H1 (cell line): Measurements from ENCODE around the gene FMNL2. TPM values are rescaled to one million over a fixed set of nuclear protein-coding genes. Genes with fewer than 3 reads are reported as not detected.

Source experiments
- CTCF ChIA-PET: fragments of 300-600 bp; sonication (Branson Sonifier 250); formaldehyde crosslinking; loops from one replicate; lab custom pipeline; 2021; ENCODE audit not compliant: partially characterized antibody; lab: Charles Lee
- POLR2A ChIA-PET: fragments of 300-600 bp; sonication (Branson Sonifier 250); formaldehyde crosslinking; loops from one replicate; lab custom pipeline; 2021; ENCODE audit warnings: inconsistent platforms; ENCODE audit not compliant: partially characterized antibody; lab: Charles Lee
- DNase-seq, 2 experiments: peaks; one replicate each; pipeline versions ENCODE4 v3.0.0 to v3.0.0-alpha.2; 2010 to 2022; ENCODE audit warnings: low spot score in 2 of 2, low read depth in 1 of 2, mixed read lengths in 1 of 2
- FAIRE-seq: peaks from 2 replicates; lab custom pipeline; 2011; peaks lifted over from hg19 to GRCh38; lab: Jason Lieb, UNC
- H2AFZ ChIP-seq: 2 replicates; pipeline ENCODE4 v1.8.1; 2012; ENCODE audit warnings: low read length, inconsistent platforms
- H2AK5ac ChIP-seq: 2 replicates; pipeline ENCODE4 v1.6.1; 2013; ENCODE audit warnings: low read depth, low read length
- H2BK120ac ChIP-seq: replicated peaks from 2 replicates; pipeline ENCODE3; 2013; ENCODE audit warnings: low read depth, low read length, inconsistent platforms
- H2BK12ac ChIP-seq: 2 replicates; pipeline ENCODE4 v1.6.1; 2013; ENCODE audit warnings: low read depth, low read length
- H2BK15ac ChIP-seq: 2 replicates; pipeline ENCODE4 v1.6.1; 2013; ENCODE audit warnings: low read length
- H2BK20ac ChIP-seq: 2 replicates; pipeline ENCODE4 v1.6.1; 2013; ENCODE audit warnings: low read length
- H2BK5ac ChIP-seq: 2 replicates; pipeline ENCODE4 v1.6.1; 2013; ENCODE audit warnings: low read depth, low read length
- H3K14ac ChIP-seq: 2 replicates; pipeline ENCODE4 v1.6.1; 2013; ENCODE audit warnings: inconsistent platforms; ENCODE audit not compliant: insufficient read length
- H3K18ac ChIP-seq: 2 replicates; pipeline ENCODE4 v1.6.1; 2013; ENCODE audit warnings: low read length; ENCODE audit errors: extremely low read depth
- H3K23ac ChIP-seq: 2 replicates; pipeline ENCODE4 v1.6.1; 2013; ENCODE audit warnings: inconsistent platforms; ENCODE audit not compliant: insufficient read length
- H3K23me2 ChIP-seq: 2 replicates; pipeline ENCODE4 v1.6.1; 2013; ENCODE audit warnings: low read depth, low read length
- H3K27ac ChIP-seq: 2 replicates; pipeline ENCODE4 v1.6.1; 2011; ENCODE audit warnings: low read depth, low read length, inconsistent platforms
- H3K27me3 ChIP-seq, 4 experiments: replicated peaks in 1 of 4; 1 replicate in 1 of 4; 2 replicates in 3 of 4; pipeline versions ENCODE4 v1.6.1 to v1.8.1; 2011 to 2013; ENCODE audit warnings: low read length in 3 of 4, mild to moderate bottlenecking in 3 of 4, inconsistent platforms in 2 of 4, mixed read lengths in 2 of 4, moderate library complexity in 1 of 4; ENCODE audit not compliant: control insufficient read depth in 3 of 4, insufficient read depth in 3 of 4; ENCODE audit errors: extremely low read depth in 1 of 4
- H3K36me3 ChIP-seq, 4 experiments: 2 replicates each; pipeline versions ENCODE4 v1.6.1 to v1.8.1; 2011 to 2013; ENCODE audit warnings: mild to moderate bottlenecking in 4 of 4, low read length in 3 of 4, moderate library complexity in 2 of 4, control low read depth in 1 of 4, inconsistent platforms in 1 of 4; ENCODE audit not compliant: insufficient read depth in 4 of 4, control insufficient read depth in 2 of 4
- H3K4ac ChIP-seq: replicated peaks from 2 replicates; pipeline ENCODE3; 2013; ENCODE audit warnings: low read length, low read depth, mixed read lengths, inconsistent platforms; ENCODE audit not compliant: insufficient read length
- H3K4me1 ChIP-seq, 4 experiments: replicated peaks in 1 of 4; 1 replicate in 1 of 4; 2 replicates in 3 of 4; pipeline versions ENCODE4 v1.6.1 to v1.8.1; 2011 to 2013; ENCODE audit warnings: low read length in 3 of 4, inconsistent platforms in 2 of 4, mixed read lengths in 1 of 4; ENCODE audit not compliant: insufficient read depth in 4 of 4, control insufficient read depth in 3 of 4
- H3K4me2 ChIP-seq, 2 experiments: 2 replicates each; pipeline versions ENCODE4 v1.6.1 to v1.8.1; 2011 to 2013; ENCODE audit warnings: low read depth in 2 of 2, low read length in 2 of 2, control low read depth in 1 of 2, inconsistent platforms in 1 of 2, mild to moderate bottlenecking in 1 of 2; ENCODE audit not compliant: insufficient read depth in 1 of 2
- H3K4me3 ChIP-seq, 4 experiments: fragments of 200-600, 300-600 bp in 1 of 4; sonication (generic), shearing (Covaris generic), sonication (Bioruptor Twin) in 1 of 4; 2 replicates each; pipeline versions ENCODE4 v1.5.1 to v1.8.1; 2011 to 2016; ENCODE audit warnings: low read length in 4 of 4, low read depth in 3 of 4, control low read depth in 2 of 4, inconsistent platforms in 2 of 4, mild to moderate bottlenecking in 2 of 4, mixed read lengths in 1 of 4, moderate library complexity in 1 of 4; ENCODE audit not compliant: insufficient read depth in 2 of 4; ENCODE audit errors: extremely low read depth in 1 of 4
- H3K56ac ChIP-seq: replicated peaks from 2 replicates; pipeline ENCODE3; 2013; ENCODE audit warnings: low read depth, mild to moderate bottlenecking, mixed read lengths, low read length, inconsistent platforms; ENCODE audit not compliant: insufficient read length
- H3K79me1 ChIP-seq: 2 replicates; pipeline ENCODE4 v1.6.1; 2013; ENCODE audit warnings: low read depth, low read length, control low read depth
- H3K79me2 ChIP-seq, 2 experiments: 2 replicates each; pipeline versions ENCODE4 v1.6.1 to v1.8.1; 2012 to 2013; ENCODE audit warnings: low read length in 2 of 2, mild to moderate bottlenecking in 2 of 2, inconsistent platforms in 1 of 2; ENCODE audit not compliant: insufficient read depth in 2 of 2, control insufficient read depth in 1 of 2
- H3K9ac ChIP-seq, 4 experiments: replicated peaks in 1 of 4; 1 replicate in 1 of 4; 2 replicates in 3 of 4; pipeline versions ENCODE4 v1.6.1 to v1.8.1; 2011 to 2013; ENCODE audit warnings: low read depth in 3 of 4, low read length in 3 of 4, control low read depth in 2 of 4, mild to moderate bottlenecking in 2 of 4, moderate library complexity in 2 of 4, inconsistent platforms in 1 of 4; ENCODE audit errors: extremely low read depth in 1 of 4
- H3K9me3 ChIP-seq, 2 experiments: 2 replicates each; pipeline versions ENCODE4 v1.6.1 to v1.8.1; 2012 to 2013; ENCODE audit warnings: mild to moderate bottlenecking in 2 of 2, moderate library complexity in 2 of 2, control low read depth in 1 of 2, inconsistent platforms in 1 of 2, low read depth in 1 of 2, low read length in 1 of 2, mixed read lengths in 1 of 2; ENCODE audit not compliant: insufficient read depth in 2 of 2
- H4K20me1 ChIP-seq, 2 experiments: replicated peaks in 1 of 2; 2 replicates each; pipeline versions ENCODE3 to v1.8.1; 2011 to 2013; ENCODE audit warnings: inconsistent platforms in 2 of 2, low read length in 2 of 2, mild to moderate bottlenecking in 1 of 2; ENCODE audit not compliant: insufficient read depth in 2 of 2, control insufficient read depth in 1 of 2
- H4K5ac ChIP-seq: 2 replicates; pipeline ENCODE4 v1.6.1; 2013; ENCODE audit warnings: low read length, low read depth, mixed read lengths, inconsistent platforms; ENCODE audit not compliant: insufficient read length
- H4K8ac ChIP-seq: 2 replicates; pipeline ENCODE4 v1.8.0; 2013; ENCODE audit warnings: mild to moderate bottlenecking, moderate library complexity, low read length, inconsistent platforms; ENCODE audit not compliant: insufficient read depth; ENCODE audit errors: extremely low read depth
- H4K91ac ChIP-seq: replicated peaks from 2 replicates; pipeline ENCODE3; 2013; ENCODE audit warnings: low read length, mixed read lengths, inconsistent platforms; ENCODE audit not compliant: insufficient read length
- CREB1 ChIP-seq: IDR thresholded peaks from 2 replicates; pipeline ENCODE4 v1.6.1; 2012; ENCODE audit warnings: inconsistent platforms
- CTCF ChIP-seq, 3 experiments: IDR thresholded peaks; 1 replicate in 2 of 3; 2 replicates in 1 of 3; pipeline versions ENCODE4 v1.5.1 to v1.6.1; 2011; ENCODE audit warnings: low read length in 3 of 3, mild to moderate bottlenecking in 3 of 3, inconsistent platforms in 2 of 3, low read depth in 1 of 3, moderate library complexity in 1 of 3; ENCODE audit not compliant: insufficient read depth in 1 of 3; ENCODE audit errors: control extremely low read depth in 1 of 3
- HDAC2 ChIP-seq, 2 experiments: fragments of 300-600 bp in 1 of 2; sonication (generic) in 1 of 2; IDR thresholded peaks; 2 replicates each; pipeline ENCODE4 v1.6.1; 2011 to 2012; ENCODE audit warnings: low read depth in 2 of 2, low read length in 2 of 2, mild to moderate bottlenecking in 2 of 2, moderate library complexity in 2 of 2, borderline replicate concordance in 1 of 2, inconsistent platforms in 1 of 2
- RAD21 ChIP-seq, 2 experiments: IDR thresholded peaks in 1 of 2; conservative IDR thresholded peaks in 1 of 2; 2 replicates each; pipeline ENCODE4 v1.6.1; 2011; ENCODE audit warnings: low read depth in 2 of 2, low read length in 2 of 2, improper control_type of control experiment in 1 of 2, inconsistent platforms in 1 of 2, mild to moderate bottlenecking in 1 of 2, moderate library complexity in 1 of 2
- WGBS, 2 experiments: shearing (Covaris generic) in 1 of 2; methylation state at CpG; one replicate each; pipeline versions ENCODE4 v1.1.6 to v1.1.7; 2013 to 2015; ENCODE audit warnings: low lambda C conversion rate in 2 of 2, mixed read lengths in 2 of 2, inconsistent platforms in 1 of 2, low coverage in 1 of 2, missing lambda C conversion rate in 1 of 2; ENCODE audit not compliant: insufficient replicate concordance in 2 of 2, insufficient coverage in 1 of 2, insufficient read length in 1 of 2; ENCODE audit errors: extremely low coverage in 1 of 2, missing lambda C conversion rate in 1 of 2; 5-methylcytosine and 5-hydroxymethylcytosine counted together
- polyA plus RNA-seq, 7 experiments: library from polyadenylated mRNA; depleted of rRNA in 3 of 7; stranded (reverse) in 5 of 7; unstranded in 2 of 7; fragments of >200 nt in 5 of 7; fragments of 200-250 nt in 2 of 7; gene quantifications; 1 replicate in 5 of 7; 2 replicates in 1 of 7; 4 replicates in 1 of 7; pipeline versions ENCODE4 v1.2.1 to v1.2.3, GENCODE V29; 2011 to 2013; ENCODE audit warnings: missing spikeins in 2 of 7, mixed read lengths in 2 of 7
- total RNA-seq: library from RNA; stranded (reverse); fragmentation: NEBNext Ultra II Directional; extraction: Animal tissue kit (Norgen Biotek cat#: 25700); gene quantifications from 2 replicates; pipeline ENCODE4 v1.2.1, GENCODE V29; 2021

The FMNL2 gene
- total and polyA plus RNA-seq, 2 of the 8 experiments (the other 6 are each of a cell fraction or from before 2014, with no cell fraction given): 15.5 to 45.1 TPM

DNA sequence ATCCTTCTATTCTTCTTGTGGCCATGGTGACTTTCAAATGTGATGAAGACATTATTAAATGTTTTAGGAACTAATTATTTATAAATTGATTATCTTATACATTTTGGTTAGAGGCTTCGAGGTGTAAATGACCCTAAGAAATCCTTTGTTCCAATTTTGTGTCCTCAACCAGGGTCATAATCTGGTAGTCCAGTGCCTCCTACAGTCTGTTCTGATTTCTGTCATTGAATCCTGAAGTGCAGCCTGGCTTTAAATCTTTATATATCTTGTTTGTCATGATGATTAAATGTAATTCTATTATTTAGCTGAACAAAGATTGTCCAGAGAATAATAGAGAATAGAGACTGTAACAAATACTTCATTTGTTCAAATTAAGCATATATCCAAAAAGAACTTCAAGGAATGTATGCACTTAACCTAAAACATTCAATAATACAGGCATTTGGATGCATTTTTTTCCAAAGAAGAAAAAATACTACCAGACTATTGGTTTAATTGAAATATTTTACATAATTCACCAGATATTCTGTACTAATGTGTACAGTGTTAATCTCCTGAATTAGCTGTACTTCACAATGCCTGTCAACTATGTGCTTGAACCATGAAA, 292.5 kb downstream of the FMNL2 start:
- H3K4me1 ChIP-seq: no peaks in the 10 kb centered on the region
- no peaks in the 10 kb centered on the region for H3K23me2 ChIP-seq
- H3K56ac ChIP-seq: no peak overlapping the region
- no peak overlapping the region for H4K8ac ChIP-seq
- no peak overlapping the region for H3K4ac ChIP-seq
- ChIA-PET CTCF (interaction anchor here (0.6 to 3.9 kb wide), 8 partner anchors 8 to 610 kb away, joined by 3 to 30 read pairs (median 4); no protein-coding TSS in a partner anchor), POLR2A (no interaction called here)
- H3K36me3 ChIP-seq: peaks cover 6 to 29% (median 22%) of the 10 kb centered on the region in 4 experiments; a peak in 7 of 8 replicates
- FAIRE-seq (no peak), DNase-seq (no peak)
- no peak overlapping the region for H2BK120ac ChIP-seq
- H3K14ac ChIP-seq: no peak overlapping the region
- H3K9me3 ChIP-seq: no peaks in the 10 kb centered on the region
- H3K4me2 ChIP-seq: no peak overlapping the region
- H3K18ac ChIP-seq: no peak overlapping the region
- no peak overlapping the region for H2BK12ac ChIP-seq
- H4K20me1 ChIP-seq: no peaks in the 10 kb centered on the region
- WGBS, 2 experiments: 82% methylated on average over 1 of the region's 1 CpG; no CpG with 5 or more reads in 1 of the 2 experiments
- H3K9ac ChIP-seq: no peak overlapping the region
- H3K79me1 ChIP-seq: no peaks in the 10 kb centered on the region
- no peak overlapping the region for H3K23ac ChIP-seq
- no peak overlapping the region for H3K27ac ChIP-seq
- no peak overlapping the region for H4K5ac ChIP-seq
- no peak overlapping the region for H2BK20ac ChIP-seq
- H3K4me3 ChIP-seq: no peak overlapping the region
- H2AK5ac ChIP-seq: no peak overlapping the region
- H2BK5ac ChIP-seq: no peak overlapping the region
- no peaks in the 10 kb centered on the region for H3K79me2 ChIP-seq
- no peak for TF ChIP-seq HDAC2 (IDR thresholded peaks at IDR 0.05; ENCODE audit: borderline replicate concordance in 1 of 2, low read depth in 2 of 2, low read length in 2 of 2)
- peak; percentile 62 to 65 for TF ChIP-seq RAD21 (IDR thresholded peaks at IDR 0.05 in 1 of 2, conservative IDR thresholded peaks at IDR 0.05 in 1 of 2; ENCODE audit: low read depth in 2 of 2, low read length in 2 of 2)
- peak in 2 of 3 experiments; percentile 27 to 41; a peak in 1 of 4 replicates for TF ChIP-seq CTCF (IDR thresholded peaks at IDR 0.05; ENCODE audit: control extremely low read depth in 1 of 3, insufficient read depth in 1 of 3, low read depth in 1 of 3, low read length in 3 of 3)
- no peak for TF ChIP-seq CREB1
- TF ChIP-seq, all 59 proteins: peak for 2
- H2BK15ac ChIP-seq: no peak overlapping the region
- peaks cover 0 to 1% (median 0%) of the 10 kb centered on the region in 4 experiments; a peak in 1 of 7 replicates for H3K27me3 ChIP-seq
- H4K91ac ChIP-seq: no peak overlapping the region
- H2AFZ ChIP-seq: no peak overlapping the region
